NK-92 treated with Interleukin-12 subunit alpha and Interleukin-12 subunit beta, amount 100 ng/mL, for 24 hours (cell line): ENCODE data around the gene AMD1.

Experiments used
- DNase-seq: peaks from one replicate; lab custom pipeline; 2025; lab: John Stamatoyannopoulos, UW

Gene AMD1

DNA sequence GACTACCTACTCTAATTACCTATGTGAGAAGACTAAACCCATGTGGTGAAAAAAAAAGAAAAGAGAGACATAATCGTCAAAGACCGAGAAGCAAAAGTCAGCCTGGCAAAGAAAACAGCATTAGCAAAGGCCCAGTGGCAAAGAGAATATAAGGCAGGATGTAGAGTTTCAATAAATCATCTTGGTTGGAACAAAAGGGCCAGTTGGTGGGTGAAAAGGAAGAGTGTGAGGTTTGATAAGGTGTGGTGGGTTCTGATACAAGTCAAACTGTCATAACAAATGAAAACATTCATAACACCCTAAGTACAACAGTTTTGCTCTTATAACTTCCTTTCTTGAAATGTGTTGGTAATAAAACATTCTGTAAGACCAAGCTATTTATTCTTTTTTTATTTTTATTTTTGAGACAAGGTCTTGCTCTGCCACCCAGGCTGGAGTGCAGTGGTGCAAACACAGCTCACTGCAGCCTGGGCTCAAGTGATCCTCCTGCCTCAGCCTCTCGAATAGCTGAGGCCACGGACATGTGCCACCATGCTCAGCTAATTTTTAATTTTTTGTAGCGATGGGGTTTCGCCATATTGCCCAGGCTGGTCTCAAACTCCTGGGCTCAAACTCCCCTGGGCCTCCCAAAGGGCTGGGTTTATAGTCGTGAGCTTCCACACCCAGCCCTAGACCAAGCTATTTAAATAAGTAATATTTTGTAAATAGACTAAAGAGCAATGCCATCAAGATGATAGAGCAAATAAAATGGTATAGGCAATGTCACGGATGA lies 65.0 kb downstream of the AMD1 start:
- no peak for DNase-seq

- DNase-seq, result peak; percentile 16
Observed at GRCh38 chr6:110944681-110945151, 70.1 kb downstream of the AMD1 start.
